ENCODE data around the gene UBXN11.

UBXN11 gene

DNA sequence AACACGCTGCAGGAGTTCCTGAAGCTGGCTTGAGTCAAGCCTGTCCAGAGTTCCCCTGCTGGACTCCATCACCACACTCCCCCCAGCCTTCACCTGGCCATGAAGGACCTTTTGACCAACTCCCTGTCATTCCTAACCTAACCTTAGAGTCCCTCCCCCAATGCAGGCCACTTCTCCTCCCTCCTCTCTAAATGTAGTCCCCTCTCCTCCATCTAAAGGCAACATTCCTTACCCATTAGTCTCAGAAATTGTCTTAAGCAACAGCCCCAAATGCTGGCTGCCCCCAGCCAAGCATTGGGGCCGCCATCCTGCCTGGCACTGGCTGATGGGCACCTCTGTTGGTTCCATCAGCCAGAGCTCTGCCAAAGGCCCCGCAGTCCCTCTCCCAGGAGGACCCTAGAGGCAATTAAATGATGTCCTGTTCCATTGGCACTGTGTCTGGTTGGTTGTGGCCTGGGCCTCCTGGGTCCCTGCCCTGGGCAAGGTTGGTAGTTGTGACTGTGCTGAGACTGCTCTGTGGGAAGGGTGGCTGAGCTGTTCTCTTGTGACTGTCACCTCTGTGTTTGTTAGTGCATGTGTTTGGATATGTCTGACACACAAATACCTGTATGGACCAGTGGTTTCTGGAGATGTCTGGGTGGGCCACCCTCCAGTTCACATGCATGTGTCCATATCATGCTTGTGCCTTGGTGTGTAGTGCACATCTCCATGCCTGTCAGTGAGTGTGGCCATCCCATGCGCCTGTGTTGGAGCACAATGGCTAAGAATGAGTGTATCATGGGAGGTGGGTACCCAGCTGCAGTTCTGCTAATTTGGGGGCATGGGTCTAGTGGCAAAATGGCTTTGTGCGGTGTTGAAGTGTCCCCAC, 25.1 kb downstream of the UBXN11 start:
- Mint-ChIP-seq H3K4me1 (peaks cover 67% of the 10 kb centered on the region), H3K4me3 (peak overlapping the region; percentile 83), H3K9me3 (no peaks in the 10 kb centered on the region), H3K27me3 (no peaks in the 10 kb centered on the region), H3K27ac (peak overlapping the region; percentile 70), H3K36me3 (peaks cover 10% of the 10 kb centered on the region)
- no peak for ATAC-seq (ENCODE audit: low read depth)
- no peak for DNase-seq (ENCODE audit: low spot score in 2 of 2)

- Mint-ChIP-seq H3K4me3 (peak overlapping the region; percentile 93), H3K27me3 (no peaks in the 10 kb centered on the region), H3K27ac (peak overlapping the region; percentile 70), H3K4me1 (peaks cover 66% of the 10 kb centered on the region), H3K36me3 (peaks cover 10% of the 10 kb centered on the region), H3K9me3 (no peaks in the 10 kb centered on the region)
- ATAC-seq (ENCODE audit: low read depth) (no peak), DNase-seq (ENCODE audit: low spot score in 2 of 2) (no peak)
Observed at GRCh38 chr1:26280333-26281042, 25.9 kb downstream of the UBXN11 start.

DNA sequence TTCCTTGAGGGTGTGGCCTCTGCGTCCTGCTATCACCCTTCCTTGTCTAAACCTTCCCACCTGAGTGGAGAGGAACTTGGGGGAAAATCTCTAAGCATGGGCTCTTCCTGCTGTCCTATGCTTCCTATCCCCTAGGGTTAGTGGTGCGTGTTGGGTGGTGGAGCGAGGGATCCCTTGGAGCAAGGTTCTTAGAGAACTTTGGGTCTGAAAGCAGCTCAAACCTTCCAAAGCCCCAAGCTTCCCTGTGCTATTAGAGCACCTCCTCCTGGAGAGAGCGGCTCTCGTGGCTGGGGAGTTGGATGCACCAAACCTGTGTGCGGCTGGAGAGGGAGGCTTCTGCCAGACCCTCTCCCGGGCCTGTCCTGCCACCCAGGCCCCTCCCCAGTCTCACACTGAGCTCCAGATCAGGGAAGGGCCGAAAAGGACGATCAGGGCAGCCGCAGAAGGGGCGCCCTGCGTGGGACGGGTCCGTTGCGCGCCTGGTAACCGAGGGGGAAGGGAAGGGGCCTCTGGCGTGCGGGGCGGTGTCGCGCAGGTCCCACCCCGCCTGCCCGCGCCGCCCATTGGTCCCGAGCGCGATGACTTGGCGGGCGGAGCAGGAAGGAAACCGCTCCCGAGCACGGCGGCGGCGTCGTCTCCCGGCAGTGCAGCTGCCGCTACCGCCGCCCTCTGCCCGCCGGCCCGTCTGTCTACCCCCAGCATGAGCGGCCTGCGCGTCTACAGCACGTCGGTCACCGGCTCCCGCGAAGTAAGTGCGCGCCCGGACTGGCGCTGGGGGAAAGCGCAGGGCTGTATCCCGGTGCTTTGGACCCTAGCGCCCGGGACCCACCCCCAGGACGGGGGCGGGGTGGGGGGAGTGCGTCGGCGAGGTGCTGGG, 26.7 kb downstream of the UBXN11 start, which contains the start of gene SH3BGRL3:
SH3BGRL3 (plus strand) TSS at position 631 of the 877 bp plus-strand sequence; CDS start at position 701, 70 bp downstream.
- H3K36me3 Mint-ChIP-seq = peaks cover 10% of the 10 kb centered on the region
- peak within 1 kb of the TSS; percentile 93 for H3K4me3 Mint-ChIP-seq
- no peaks in the 10 kb centered on the region for H3K27me3 Mint-ChIP-seq
- peak within 1 kb of the TSS; percentile 70 for H3K27ac Mint-ChIP-seq
- no peaks in the 10 kb centered on the region for H3K9me3 Mint-ChIP-seq
- ATAC-seq (ENCODE audit: low read depth) (peak; percentile 70), DNase-seq (ENCODE audit: low spot score in 2 of 2) (peak; percentile 61 to 66)
- peaks cover 63% of the 10 kb centered on the region for H3K4me1 Mint-ChIP-seq

DNA sequence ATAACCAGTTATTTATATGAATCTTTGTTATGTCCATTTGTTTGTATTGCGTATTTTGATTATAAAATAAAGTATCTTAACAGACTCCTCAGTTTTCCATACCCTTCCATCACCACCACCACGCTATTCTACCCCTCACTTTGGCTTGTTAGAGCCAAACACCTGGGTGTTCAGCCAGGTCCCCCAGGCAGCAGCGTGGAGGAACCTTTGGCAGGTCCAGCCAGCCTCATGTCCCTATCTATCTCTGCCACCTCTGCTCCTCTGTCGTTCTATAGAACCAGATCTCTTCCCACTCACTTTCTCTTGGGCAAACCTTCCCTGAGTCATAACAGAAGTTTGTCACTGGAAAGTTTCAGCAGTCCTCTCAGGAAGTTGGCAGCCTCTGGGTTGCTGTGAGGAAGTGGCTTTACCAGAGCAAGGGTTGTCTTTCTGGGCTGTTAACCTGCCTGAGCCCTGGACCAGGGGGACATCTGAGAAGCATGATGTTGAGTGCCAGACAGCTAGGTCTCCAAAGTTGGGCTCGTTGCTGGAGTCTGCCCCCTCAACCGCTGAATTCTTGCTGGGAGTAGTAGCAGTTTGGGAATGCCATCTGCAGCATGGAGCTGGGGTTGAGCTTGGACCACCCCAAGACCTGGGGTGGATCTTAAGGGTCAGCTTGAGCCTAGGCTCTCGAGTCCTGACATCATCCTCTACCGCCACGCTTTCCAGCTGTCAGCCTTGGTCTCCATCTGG, 27.5 kb downstream of the UBXN11 start:
- Mint-ChIP-seq H3K36me3 (peaks cover 10% of the 10 kb centered on the region), H3K4me3 (peak overlapping the region; percentile 93)
- DNase-seq (ENCODE audit: low spot score in 2 of 2) = no peak

DNA sequence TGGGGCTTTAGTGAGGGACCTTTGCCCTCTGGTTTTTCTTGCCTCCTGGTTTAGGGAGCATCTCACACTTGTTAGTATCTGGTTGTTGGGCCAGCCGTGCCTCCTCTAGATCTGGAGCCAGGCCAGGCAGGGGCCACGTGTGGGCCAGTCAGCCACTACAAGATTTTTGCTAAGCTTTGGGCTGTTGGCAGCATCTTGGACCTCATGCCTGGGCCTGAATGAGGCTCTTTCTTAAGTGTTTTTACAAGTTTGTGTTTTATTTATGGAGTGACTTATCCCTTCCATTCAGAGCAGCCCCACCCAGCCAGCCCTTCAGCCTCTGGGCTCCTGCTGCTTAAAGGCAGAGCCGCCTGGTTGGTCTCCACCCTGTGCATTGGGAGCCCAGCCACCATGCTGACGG, 28.1 kb downstream of the UBXN11 start:
- no peak overlapping the region for H3K4me3 Mint-ChIP-seq
- no peaks in the 10 kb centered on the region for H3K27me3 Mint-ChIP-seq
- no peaks in the 10 kb centered on the region for H3K9me3 Mint-ChIP-seq

More for the DNA sequence above, 27.5 kb downstream of the UBXN11 start:
- Mint-ChIP-seq H3K9me3 (no peaks in the 10 kb centered on the region), H3K27me3 (no peaks in the 10 kb centered on the region), H3K27ac (peak overlapping the region; percentile 70), H3K4me1 (peaks cover 62% of the 10 kb centered on the region)
- no peak for ATAC-seq (ENCODE audit: low read depth)

GRCh38 chr1:26277719-26278118, 28.7 kb downstream of the UBXN11 start:
- ATAC-seq (ENCODE audit: low read depth) = no peak
- Mint-ChIP-seq H3K9me3 (no peaks in the 10 kb centered on the region), H3K27me3 (no peaks in the 10 kb centered on the region), H3K4me1 (peaks cover 51% of the 10 kb centered on the region), H3K36me3 (peaks cover 11% of the 10 kb centered on the region), H3K27ac (no peak overlapping the region), H3K4me3 (no peak overlapping the region)
- DNase-seq (ENCODE audit: low spot score in 2 of 2) = no peak

More for the DNA sequence above, 28.1 kb downstream of the UBXN11 start:
- ATAC-seq (ENCODE audit: low read depth) = no peak
- H3K36me3 Mint-ChIP-seq = peaks cover 10% of the 10 kb centered on the region
- peak overlapping the region; percentile 70 for H3K27ac Mint-ChIP-seq
- no peak for DNase-seq (ENCODE audit: low spot score in 2 of 2)
- H3K4me1 Mint-ChIP-seq = peaks cover 57% of the 10 kb centered on the region

- DNase-seq (ENCODE audit: low spot score in 2 of 2) (no peak), ATAC-seq (ENCODE audit: low read depth) (no peak)
- no peaks in the 10 kb centered on the region for H3K9me3 Mint-ChIP-seq
- H3K27ac Mint-ChIP-seq = peak overlapping the region; percentile 81
- H3K36me3 Mint-ChIP-seq = peaks cover 12% of the 10 kb centered on the region
- peaks cover 47% of the 10 kb centered on the region for H3K4me1 Mint-ChIP-seq
- no peak overlapping the region for H3K4me3 Mint-ChIP-seq
- H3K27me3 Mint-ChIP-seq = no peaks in the 10 kb centered on the region
Observed at GRCh38 chr1:26277261-26277661, 29.2 kb downstream of the UBXN11 start.

- H3K36me3 Mint-ChIP-seq = peaks cover 13% of the 10 kb centered on the region
- H3K27me3 Mint-ChIP-seq = no peaks in the 10 kb centered on the region
- peak overlapping the region; percentile 81 for H3K27ac Mint-ChIP-seq
- H3K4me3 Mint-ChIP-seq = no peak overlapping the region
- H3K4me1 Mint-ChIP-seq = peaks cover 42% of the 10 kb centered on the region
- ATAC-seq (ENCODE audit: low read depth) = no peak
- H3K9me3 Mint-ChIP-seq = no peaks in the 10 kb centered on the region
- no peak for DNase-seq (ENCODE audit: low spot score in 2 of 2)
Observed at GRCh38 chr1:26276432-26276838, 30.0 kb downstream of the UBXN11 start.

DNA sequence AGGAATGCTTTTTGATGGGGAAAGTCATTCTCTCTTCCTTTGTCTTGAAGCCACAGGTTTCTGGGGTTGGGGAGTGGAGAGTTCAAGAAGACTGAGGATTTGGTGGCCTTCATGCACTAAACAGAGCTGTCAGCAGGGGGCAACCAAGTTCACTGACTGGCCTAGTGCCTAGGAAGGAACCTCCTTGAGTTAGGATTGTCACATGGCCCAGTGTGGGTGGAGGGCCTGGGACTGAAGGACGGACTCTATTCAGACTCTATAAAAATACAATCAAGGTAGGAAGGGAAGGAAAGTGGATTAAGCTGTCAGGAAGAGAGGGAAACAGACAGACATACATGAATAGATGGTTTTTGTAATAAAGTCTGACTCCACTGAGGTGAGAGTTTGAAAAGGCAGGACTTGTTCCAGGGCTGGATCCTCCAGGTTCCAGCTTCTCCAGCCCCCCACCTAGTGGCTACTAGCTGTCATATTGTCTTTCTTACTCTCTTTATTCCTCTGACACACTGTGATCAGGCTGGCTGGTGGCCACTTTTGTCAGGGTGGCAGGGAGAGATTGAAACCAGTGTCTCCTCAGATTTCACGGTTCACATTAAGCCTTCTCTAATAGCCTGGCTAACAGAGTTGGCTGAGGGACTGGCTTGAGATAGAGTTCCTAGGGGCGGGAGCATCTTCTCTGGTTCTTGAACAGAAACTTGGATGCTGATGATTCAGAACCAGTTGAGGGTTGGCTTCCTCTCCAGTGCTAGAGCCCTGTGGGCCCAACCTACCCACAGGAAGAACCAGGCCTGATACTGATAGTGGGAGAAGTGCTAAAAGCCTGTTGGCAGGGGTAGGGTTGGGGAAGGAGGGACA, 30.6 kb downstream of the UBXN11 start:
- Mint-ChIP-seq H3K4me3 (peak overlapping the region; percentile 64), H3K36me3 (peaks cover 11% of the 10 kb centered on the region), H3K4me1 (peaks cover 37% of the 10 kb centered on the region), H3K27ac (peak overlapping the region; percentile 72), H3K27me3 (no peaks in the 10 kb centered on the region), H3K9me3 (no peaks in the 10 kb centered on the region)
- peak; percentile 78 to 83 for DNase-seq (ENCODE audit: low spot score in 2 of 2)
- peak; percentile 61 for ATAC-seq (ENCODE audit: low read depth)

DNA sequence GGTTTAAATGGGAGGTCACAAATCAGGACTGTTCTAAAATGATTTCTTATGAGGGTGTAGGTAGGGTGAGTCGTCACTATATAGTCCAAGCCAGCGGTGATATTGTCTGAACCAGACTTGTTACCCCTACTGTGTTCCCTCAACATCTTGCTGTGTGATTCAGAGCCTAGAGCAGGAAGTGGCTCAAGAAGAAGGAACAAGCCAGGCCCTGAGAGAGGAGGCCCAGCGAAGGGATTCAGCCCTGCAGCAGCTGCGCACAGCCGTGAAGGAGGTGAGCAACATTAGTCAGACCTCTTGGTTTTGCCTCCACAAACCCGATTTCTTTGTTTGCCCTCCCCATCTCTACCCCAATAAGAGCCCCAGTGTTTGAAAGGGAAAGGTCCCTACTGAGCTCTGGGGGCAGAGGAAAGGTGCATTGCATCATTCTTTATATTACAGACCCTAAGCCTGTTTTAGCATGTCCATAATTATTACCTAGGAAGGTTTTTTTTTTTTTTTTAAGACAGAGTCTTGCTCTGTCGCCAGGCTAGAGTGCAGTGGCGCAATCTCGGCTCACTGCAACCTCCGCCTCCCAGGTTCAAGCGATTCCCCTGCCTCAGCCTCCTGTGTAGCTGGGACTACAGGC, 31.5 kb downstream of the UBXN11 start:
- Mint-ChIP-seq H3K9me3 (no peaks in the 10 kb centered on the region), H3K4me1 (peaks cover 31% of the 10 kb centered on the region), H3K27me3 (no peaks in the 10 kb centered on the region), H3K36me3 (peaks cover 16% of the 10 kb centered on the region), H3K27ac (peak overlapping the region; percentile 2), H3K4me3 (no peak overlapping the region)
- DNase-seq (ENCODE audit: low spot score in 2 of 2) (no peak), ATAC-seq (ENCODE audit: low read depth) (no peak)

GRCh38 chr1:26269198-26269550, 37.3 kb downstream of the UBXN11 start:
- Mint-ChIP-seq H3K4me3 (no peak overlapping the region), H3K27ac (no peak overlapping the region), H3K4me1 (peaks cover under 1% of the 10 kb centered on the region), H3K27me3 (no peaks in the 10 kb centered on the region), H3K9me3 (peaks cover 6% of the 10 kb centered on the region), H3K36me3 (peaks cover 32% of the 10 kb centered on the region)
- DNase-seq (ENCODE audit: low spot score in 2 of 2) (no peak), ATAC-seq (ENCODE audit: low read depth) (no peak)

All from memory B cell (primary cell).